EH (cell line): ENCODE data around the gene GLIPR1L2.
"Not testable (repeated sequence)": the region's sequence is repeated elsewhere in the genome, so short reads cannot be mapped to it uniquely, and the experiment has no call there.

Experiments used
- DNase-seq: peaks from one replicate; pipeline ENCODE4 v3.0.0-alpha.2; 2015; ENCODE audit warnings: low read depth

Gene GLIPR1L2

DNA sequence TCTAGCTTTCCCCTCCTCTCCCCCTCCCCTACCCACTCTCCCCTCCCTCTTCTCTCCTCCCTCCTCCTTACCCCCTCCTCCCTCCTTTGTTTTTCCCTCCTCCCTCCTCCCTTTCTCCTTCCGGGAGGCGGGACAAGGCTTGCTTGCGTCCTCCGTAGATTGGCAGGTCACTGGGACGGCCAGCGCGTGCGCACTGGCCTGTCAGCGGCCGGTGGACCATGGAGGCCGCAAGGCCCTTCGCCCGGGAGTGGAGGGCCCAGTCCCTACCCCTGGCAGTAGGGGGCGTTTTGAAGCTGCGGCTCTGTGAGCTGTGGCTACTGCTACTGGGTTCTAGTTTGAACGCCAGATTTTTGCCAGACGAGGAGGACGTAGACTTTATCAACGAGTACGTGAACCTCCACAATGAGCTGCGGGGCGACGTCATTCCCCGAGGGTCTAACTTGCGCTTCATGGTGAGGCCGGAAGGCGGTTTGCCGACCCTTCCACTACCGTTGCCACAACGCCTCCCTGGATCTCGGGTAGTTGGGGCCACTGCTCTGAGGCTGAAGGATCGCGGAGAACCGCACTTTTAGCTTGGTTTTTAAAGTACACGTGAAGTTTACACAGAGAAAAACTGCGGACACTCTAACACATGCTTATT lies at the start of gene GLIPR1L2:
Gene GLIPR1L2 (plus strand): TSS at position 191 of the 640 bp plus-strand sequence. CDS start 28 bp downstream, at position 219.
- DNase-seq = peak; percentile 95

DNA sequence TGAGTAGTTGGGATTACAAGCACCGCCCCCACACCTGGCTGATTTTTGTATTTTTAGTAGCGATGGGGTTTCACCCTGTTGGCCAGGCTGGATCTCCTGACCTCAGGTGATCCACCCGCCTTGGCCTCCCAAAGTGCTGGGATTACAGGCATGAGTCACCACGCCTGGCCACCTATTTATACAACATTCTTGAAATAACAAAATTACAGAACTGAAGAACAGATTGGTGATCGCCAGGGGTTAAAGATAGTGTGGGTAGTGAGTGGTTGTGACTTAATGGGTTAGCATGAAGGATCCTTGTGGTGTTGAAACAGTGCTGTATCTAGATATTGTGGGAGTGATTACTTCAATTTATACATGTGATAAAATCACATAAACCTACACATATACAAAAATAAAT lies 49.0 kb upstream of the GLIPR1L2 start:
- peak; percentile 3 for DNase-seq

DNA sequence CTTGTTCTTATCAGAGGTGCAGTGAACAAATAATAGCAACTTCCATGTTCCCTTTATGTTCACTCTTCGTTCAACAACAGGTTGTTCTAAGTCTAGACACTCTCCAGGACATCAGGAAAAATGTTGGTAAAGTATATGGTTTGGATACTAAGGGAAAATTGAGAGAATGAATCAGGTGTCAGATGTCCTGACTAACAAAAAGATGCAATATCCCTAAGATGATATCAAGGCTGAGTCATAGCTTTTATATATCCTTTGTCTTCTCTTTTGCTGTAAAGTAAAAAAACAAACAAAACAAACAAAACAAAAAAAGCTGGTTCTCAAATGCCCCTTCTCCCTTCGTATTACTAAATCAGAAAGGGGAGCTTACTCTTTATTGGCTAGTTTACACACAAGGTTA lies 45.4 kb upstream of the GLIPR1L2 start:
- peak; percentile 3 for DNase-seq

DNA sequence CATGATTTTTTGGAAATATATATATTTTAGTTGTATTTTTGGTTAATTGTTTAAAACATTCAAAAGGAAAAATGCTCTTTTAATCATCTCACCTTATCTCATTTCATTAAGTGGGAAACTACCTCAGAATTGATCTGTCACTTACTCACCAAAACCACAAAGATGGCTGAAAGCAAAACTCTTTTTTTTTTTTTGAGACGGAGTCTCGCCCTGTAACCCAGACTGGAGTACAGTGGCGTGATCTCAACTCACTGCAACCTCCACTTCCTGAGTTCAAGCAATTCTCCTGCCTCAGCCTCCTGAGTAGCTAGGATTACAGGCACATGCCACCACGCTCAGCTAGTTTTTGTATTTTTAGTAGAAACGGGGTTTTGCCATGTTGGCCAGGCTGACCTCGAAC lies 44.7 kb upstream of the GLIPR1L2 start:
- DNase-seq = not testable (repeated sequence)

DNA sequence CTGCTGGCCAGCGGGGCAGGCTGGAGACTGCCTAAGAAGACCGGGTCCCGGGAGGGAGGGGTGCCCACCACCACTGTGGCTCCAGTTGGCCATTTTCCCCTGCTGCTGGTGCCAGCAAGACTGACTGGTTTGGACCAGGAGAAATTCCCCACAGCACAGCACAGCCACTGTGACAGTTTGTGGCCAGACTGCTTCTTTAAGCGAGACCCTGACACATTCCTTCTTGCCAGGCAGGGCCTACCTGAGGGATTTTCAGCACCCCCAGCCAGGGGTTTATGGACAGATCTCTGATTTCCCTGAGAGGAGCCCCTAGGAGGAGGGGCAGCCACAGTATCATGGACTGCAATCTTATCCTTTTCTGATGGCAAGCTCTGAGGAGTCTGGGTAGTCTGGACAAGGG lies 40.9 kb upstream of the GLIPR1L2 start:
- no peak for DNase-seq

DNA sequence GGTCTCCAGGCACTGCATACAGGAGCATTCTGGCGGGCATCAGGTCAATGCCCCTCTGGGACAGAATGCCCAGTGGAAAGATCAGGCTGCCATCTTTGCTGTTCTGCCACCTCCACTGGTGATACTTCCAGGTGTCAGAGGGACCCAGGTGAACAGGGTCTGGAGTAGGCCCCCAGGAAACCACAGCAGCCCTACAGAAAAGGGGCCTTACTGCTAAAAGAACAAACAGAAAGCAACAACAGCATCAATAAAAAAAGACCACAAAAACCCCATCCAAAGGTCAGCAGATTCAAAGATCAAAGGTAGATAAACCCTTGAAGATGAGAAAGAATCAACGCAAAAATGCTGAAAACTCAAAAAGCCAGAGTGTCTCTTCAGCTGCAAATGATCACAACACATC lies 40.5 kb upstream of the GLIPR1L2 start:
- DNase-seq = no peak

DNA sequence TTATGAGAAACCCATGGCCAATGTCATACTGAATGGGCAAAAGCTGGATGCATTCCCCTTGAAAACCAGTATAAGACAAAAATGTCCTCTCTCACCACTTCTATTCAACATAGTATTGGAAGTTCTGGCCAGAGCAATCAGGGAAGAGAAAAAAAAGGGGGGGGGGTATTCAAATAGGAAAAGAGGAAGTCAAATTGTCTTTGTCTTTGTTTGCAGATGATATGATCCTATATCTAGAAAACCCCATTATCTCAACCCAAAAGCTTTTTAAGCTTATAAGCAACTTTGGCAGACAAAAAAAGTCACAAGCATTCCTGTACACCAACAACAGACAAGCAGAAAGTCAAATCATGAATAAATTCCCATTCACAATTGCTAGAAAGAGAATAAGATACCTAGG lies 36.9 kb upstream of the GLIPR1L2 start:
- no peak for DNase-seq

DNA sequence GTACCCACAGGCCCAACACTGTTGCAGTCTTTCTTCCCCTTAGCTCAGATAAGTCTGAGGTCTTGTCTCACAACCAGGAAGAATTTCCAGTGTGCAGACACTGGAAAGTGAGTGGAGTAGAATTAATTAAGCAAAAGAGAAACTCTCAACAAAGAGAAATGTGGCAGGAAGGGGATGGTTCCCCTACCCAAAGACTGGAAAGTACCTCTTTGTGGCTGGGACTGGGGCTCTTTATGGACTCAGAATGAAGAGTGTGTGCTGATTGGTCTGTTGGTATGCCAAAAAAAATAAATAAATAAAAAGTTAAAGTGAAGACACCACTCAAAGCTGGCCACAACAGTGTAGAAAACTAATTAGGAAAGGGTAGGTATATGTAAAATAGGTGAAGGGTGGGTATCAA lies 30.0 kb upstream of the GLIPR1L2 start:
- DNase-seq = no peak

DNA sequence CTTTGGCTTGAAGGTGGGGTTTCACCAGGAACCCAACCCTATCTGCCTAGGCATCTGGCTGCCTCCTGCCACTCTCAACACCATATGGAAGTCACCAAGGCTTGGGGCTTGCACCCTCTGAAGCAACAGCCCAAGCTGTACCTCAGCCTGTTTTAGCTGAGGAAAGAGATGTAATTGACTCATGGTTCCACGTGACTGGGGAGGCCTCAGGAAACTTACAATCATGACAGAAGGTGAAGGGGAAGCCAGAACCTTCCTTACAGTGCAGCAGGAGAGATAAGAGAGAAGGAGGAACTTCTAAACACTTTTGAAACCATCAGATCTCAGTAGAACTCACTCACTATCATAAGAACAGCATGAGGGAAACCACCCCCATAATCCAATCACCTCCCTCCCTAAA lies 29.5 kb upstream of the GLIPR1L2 start:
- DNase-seq = no peak

DNA sequence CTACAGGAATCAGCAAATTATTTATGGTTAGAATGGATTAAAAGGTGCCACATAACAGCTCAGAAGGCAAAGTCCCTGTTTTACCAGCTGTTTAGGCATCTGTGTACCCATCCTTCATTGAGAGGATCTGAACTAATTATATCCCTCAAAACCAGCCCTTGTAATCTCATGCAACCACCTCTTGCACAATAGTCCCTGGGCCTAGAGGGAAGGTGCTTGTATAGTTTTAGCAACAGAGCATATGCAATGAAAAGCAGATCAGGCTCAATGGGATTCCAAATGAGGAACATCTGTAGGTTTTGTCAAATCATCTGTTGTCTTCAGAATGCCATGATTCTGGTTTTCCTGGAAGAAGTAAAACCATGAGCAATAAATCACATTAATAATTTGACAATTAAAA lies 26.0 kb upstream of the GLIPR1L2 start:
- DNase-seq = peak; percentile 17

DNA sequence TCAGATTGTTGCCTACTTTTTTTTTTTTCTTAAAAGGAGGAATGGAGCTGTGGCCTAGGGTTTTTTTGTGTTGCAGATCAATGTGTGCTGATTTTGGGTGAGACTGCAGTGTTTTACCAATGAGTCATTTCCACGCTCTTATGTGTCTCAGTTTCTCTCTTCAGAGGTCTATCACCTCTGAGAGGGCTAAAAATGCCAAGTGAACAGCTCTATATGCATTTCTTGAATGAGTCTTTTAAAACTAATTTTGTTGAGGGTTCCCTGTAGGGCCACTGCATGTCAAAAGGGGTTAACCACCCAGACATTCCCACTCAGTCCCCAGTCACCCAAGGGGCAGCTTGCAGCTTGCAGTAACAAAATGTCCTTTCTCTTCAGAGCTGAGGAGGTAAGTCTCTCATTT lies 24.3 kb upstream of the GLIPR1L2 start:
- DNase-seq = peak; percentile 22

DNA sequence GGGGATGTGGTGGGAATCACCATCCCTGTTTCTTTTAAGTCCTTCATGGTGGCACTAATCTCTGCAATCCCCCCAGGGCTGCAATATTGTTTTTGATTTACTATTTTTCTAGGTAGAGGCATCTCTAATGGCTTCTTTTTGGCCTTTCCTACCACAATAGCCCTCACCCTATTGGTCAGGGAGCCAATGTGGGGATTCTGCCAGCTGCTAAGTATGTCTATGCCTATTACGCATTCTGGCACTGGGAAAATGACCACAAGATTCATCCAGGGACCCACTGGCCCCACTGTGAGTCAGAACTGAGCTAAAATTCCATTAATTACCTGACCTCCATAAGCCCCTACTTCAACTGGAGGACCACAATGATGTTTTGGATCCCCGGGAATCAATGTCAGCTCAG lies 15.9 kb upstream of the GLIPR1L2 start:
- DNase-seq = no peak

DNA sequence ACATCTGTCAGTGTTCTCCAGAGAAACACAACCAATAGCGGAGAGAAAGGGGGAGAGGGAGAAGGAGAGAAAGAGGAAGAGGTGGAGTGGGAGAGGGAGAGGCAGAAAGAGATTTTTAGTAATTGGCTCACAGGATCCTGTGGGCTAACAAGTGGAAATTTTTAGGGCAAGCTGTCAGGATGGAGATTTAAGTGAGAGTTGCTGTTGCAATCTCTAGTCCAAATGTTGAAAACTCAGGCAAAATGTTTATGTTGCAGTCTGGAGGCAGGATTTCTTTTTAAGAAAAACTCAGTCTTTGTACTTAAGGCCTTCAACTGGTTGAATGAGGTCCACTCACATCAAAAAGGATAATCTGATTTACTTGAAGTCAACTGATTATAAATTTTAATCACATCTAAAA lies 12.5 kb upstream of the GLIPR1L2 start:
- no peak for DNase-seq

DNA sequence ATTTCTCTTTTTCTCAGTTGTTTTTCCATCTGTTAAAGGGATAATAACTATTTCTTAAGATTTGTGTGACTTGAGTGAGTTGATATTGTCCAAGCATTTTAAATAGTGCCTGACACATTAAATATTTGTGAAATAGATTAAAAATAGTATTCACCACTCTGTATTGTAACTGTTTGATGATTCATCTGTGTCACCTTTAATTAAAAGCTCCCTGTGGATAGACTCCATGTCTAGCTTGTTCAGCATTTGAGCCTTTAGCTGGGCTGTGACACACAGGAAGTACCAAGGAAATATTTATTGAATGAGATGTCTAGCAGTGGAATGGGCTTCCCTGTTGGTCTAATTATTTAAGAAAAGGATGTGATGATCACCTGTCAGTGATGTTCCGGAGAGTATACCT lies 1.8 kb upstream of the GLIPR1L2 start:
- peak; percentile 81 for DNase-seq

DNA sequence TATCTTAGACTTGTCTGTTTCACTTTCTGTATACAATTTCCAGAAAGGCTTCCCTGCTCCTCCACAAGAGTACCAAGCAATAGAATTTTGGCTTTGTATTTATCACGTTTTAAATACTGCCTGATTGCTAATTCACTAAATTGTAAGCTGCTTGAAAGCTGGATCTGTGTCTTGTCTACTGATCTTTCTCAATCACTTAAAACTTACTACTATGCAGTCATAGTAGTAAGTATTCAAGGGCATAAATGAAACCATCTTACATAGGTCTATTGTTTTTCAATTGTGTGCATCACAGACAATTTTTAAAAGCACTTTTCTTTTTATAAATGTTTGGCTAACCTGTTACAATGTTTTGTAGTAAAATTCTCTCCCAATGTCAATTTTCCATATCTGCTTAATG lies 1.2 kb upstream of the GLIPR1L2 start:
- DNase-seq = no peak

DNA sequence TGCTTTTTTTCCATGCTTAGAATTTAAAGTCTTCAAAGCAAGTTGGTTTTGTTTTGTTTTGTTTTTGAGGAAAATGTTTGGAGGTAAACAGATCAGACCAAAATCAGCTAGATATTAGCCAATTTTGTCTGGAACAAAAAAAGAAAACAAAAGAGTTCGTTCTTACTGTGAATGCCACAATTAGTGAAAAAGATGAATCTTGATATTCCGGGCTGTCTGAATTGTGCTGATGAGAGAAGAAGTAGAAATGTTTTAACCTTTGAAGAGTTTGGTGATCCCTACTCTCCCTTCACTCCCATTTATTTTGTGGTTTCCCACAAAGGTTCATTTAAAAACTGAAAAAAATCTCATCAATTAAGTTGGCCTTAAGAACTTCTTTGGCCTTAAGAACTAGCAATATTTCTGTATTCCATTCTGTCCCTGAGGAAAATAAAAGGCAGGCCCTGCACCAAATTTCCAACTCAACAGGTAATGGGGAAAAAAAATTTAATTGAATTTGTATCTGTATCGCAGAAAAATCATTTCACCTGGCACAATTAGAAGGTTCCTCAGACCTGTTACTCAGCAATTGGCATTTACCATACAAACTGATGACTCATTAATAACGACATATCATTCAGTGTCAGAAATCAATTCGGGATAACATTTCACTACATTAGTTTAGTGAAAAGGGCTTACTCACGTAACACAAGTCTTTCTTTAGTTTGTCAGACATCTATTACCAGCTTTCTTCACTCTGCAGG lies 562 bp upstream of the GLIPR1L2 start:
- no peak for DNase-seq

DNA sequence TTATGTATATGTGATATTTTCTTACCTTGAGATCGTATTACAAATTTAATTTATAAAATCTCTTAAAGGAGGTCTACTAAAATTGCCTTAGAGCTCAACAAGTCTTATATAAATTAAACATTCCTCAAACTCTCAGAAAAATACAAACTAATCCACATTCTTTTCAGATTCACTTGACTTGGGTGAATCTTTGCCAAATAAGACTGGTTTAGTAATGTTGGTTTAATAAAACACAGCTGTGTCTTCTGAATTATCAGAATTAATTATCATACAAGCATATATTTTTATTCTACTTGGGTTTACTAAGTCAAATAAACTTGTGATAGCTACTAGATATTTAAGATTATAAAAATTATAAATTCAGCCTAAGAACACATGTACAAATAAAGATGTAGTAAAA lies 13.3 kb downstream of the GLIPR1L2 start:
- peak; percentile 1 for DNase-seq

DNA sequence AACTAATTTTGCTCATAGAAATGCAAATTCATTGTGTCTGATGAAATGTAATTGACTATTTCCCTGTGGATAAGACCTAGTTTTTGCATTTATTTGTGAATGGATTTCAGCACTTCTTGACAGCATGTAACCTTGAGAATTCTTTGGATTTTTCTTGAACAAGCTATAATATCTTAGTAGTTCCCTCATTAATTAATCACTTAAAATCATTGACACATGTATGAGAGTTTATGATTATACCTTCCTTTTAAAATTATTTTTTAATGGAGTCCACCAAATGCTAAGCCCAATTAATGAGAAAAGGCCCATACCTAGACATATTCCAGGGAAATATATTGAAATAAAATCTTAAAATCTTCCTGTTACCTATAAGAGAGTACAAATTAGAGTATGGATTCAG lies 16.8 kb downstream of the GLIPR1L2 start:
- no peak for DNase-seq

DNA sequence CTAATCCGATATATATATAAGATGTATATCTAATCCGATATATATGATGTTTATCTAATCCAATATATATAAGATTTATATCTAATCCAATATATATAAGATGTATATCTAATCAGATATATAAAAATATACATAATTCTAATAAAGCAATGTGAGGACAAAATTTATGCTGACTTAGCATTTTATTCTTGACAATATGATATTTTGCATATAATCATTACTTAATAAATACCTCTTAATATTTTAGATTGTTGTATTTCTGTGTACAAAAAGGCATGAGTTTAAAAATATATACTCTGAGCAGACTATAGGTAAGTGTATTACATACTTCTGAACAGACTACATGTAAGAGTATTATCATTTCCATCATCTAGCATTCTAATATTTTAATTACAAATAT lies 18.9 kb downstream of the GLIPR1L2 start:
- DNase-seq = no peak

DNA sequence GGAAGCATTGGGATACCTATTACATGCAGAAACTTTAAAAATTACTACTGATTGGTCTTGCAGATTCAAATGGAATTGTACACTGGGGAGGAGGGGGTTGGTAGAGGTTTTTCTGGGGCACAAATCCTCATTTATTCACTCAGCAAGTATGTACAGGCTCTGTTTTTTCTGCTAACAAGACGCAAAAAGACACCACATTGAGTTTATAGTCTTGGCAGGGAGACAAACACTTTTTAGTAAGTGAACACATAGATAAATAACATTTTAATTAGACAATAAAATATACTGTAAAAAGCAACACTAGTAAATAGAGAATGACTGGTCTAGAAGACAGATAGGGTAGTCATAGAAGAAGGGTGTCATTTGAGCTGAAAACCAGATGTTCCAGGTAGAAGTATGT lies 23.8 kb downstream of the GLIPR1L2 start:
- peak; percentile 65 for DNase-seq

DNA sequence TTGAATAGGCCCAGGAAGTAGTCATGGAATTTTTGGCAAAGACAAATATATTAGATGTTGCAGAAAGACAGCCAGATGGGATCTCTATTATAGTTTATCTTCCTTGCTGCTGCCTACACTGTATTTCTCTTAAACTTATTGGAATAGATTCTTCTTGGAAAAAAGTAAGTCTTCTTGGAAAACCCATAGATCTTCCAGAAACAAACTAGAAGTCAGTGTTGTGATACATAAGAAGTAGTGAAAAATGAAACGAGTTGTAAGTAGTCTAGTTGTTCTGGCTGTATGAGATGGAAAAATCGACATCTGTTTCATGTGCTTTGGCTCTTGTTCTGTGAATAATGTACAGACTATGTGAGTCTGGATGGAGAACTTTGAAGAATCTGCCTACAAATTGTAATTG lies 29.0 kb downstream of the GLIPR1L2 start:
- peak; percentile 31 for DNase-seq

DNA sequence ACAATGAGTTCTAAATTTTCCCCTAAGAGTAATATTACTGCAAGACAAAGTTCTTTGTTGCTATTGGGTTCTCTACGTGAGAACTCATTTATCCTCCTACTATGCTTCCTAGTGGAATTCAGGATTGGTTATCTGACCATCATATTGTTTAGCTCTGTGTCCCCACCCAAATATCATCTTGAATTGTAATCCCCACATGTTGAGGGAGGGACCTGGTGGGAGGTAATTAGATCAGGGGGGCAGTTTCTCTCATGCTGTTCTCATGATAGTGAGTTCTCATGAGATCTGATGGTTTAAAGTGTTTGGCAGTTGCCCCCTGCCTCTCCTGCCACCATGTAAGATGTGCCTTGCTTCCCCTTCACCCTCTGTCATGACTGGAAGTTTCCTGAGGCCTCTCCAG lies 36.6 kb downstream of the GLIPR1L2 start:
- no peak for DNase-seq

DNA sequence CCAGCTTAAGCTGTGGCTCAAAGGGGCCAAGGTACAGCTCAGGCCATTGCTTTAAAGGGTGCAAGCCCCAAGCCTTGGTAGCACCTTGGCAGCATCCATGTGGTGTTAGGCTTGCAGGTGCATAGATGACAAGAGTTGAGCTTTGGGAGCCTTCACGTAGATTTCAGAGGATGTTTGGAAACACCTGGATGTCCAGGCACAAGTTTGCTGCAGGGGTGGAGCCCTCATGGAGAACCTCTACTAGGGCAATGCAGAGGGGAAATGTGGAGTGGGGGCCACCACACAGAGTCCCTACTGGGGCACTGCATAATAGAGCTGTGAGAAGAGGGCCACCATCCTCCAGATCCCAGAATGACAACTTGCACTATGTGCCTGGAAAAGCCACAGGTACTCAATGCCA lies 37.9 kb downstream of the GLIPR1L2 start:
- no peak for DNase-seq

DNA sequence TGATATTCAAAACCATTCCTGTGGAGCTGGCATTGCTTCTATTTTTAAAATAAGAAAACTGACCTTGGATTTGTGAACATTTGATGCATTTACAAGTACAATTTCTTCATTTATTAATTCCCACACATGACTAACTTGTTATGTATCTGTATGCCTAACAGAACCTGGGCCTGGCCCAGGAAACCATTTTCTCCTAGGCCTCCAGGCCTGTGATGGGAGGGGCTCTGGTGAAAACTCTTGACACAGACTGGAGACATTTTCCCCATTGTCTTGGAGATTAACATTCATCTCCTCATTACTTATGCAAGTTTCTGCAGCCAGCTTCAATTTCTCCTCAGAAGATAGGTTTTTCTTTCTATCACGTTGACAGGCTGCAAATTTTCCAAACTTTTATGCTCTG lies 42.0 kb downstream of the GLIPR1L2 start:
- DNase-seq = no peak
